CD4-positive, alpha-beta memory T cell (primary cell): ENCODE results near the gene EML2. TPM values are rescaled to one million over a fixed set of nuclear protein-coding genes. Genes with fewer than 3 reads are reported as not detected.

Experiments
- CTCF ChIA-PET: fragments of 350-600 bp; sonication (Branson Sonifier 250); formaldehyde crosslinking; loops from one replicate; lab custom pipeline; 2021; ENCODE audit warnings: inconsistent platforms; ENCODE audit not compliant: partially characterized antibody; lab: Charles Lee
- POLR2A ChIA-PET: fragments of 350-600 bp; sonication (Branson Sonifier 250); formaldehyde crosslinking; loops from one replicate; lab custom pipeline; 2021; ENCODE audit not compliant: partially characterized antibody; lab: Charles Lee
- DNase-seq, 5 donors: peaks; one replicate each; pipeline versions ENCODE4 v3.0.0 to v3.0.0-alpha.2; 2020 to 2022; ENCODE audit warnings: mixed read lengths in 1 of 5
- H3K27ac ChIP-seq: one replicate; pipeline ENCODE4 v1.7.0; 2013; ENCODE audit warnings: low read depth, low read length
- H3K27me3 ChIP-seq: 2 replicates; pipeline ENCODE4 v1.7.0; 2013; ENCODE audit warnings: mild to moderate bottlenecking, low read length, moderate library complexity; ENCODE audit not compliant: insufficient read depth
- H3K36me3 ChIP-seq: 2 replicates; pipeline ENCODE4 v1.7.0; 2013; ENCODE audit warnings: mild to moderate bottlenecking, low read length, moderate library complexity; ENCODE audit not compliant: insufficient read depth
- H3K4me1 ChIP-seq: 2 replicates; pipeline ENCODE4 v1.7.0; 2013; ENCODE audit warnings: mild to moderate bottlenecking, low read length, moderate library complexity; ENCODE audit not compliant: insufficient read depth
- H3K4me3 ChIP-seq, 2 donors: one replicate each; pipeline ENCODE4 v1.7.0; 2013; ENCODE audit warnings: low read length in 2 of 2, mild to moderate bottlenecking in 1 of 2
- H3K9me3 ChIP-seq, 2 donors: one replicate each; pipeline ENCODE4 v1.7.0; 2013; ENCODE audit warnings: low read length in 2 of 2, control low read depth in 1 of 2; ENCODE audit not compliant: control insufficient read depth in 1 of 2
- H3K27ac Mint-ChIP-seq, 7 donors: one replicate each; pipeline ENCODE4 v1.8.0; 2020 to 2021; ENCODE audit warnings: mixed read lengths in 7 of 7, mild to moderate bottlenecking in 6 of 7, inconsistent platforms in 3 of 7, moderate library complexity in 3 of 7
- H3K27me3 Mint-ChIP-seq, 2 donors: one replicate each; pipeline ENCODE4 v1.8.0; 2020 to 2021; ENCODE audit warnings: mixed read lengths in 2 of 2
- H3K36me3 Mint-ChIP-seq, 2 donors: one replicate each; pipeline ENCODE4 v1.8.0; 2020 to 2021; ENCODE audit warnings: mixed read lengths in 2 of 2, inconsistent platforms in 1 of 2, mild to moderate bottlenecking in 1 of 2
- H3K4me1 Mint-ChIP-seq, 4 donors: one replicate each; pipeline ENCODE4 v1.8.0; 2020 to 2021; ENCODE audit warnings: mixed read lengths in 4 of 4, mild to moderate bottlenecking in 1 of 4
- H3K4me3 Mint-ChIP-seq, 8 donors: one replicate each; pipeline ENCODE4 v1.8.0; 2020 to 2021; ENCODE audit warnings: mixed read lengths in 8 of 8, mild to moderate bottlenecking in 7 of 8, moderate library complexity in 6 of 8, inconsistent platforms in 3 of 8
- H3K9me3 Mint-ChIP-seq, 8 donors: one replicate each; pipeline ENCODE4 v1.8.0; 2020 to 2021; ENCODE audit warnings: mixed read lengths in 8 of 8, mild to moderate bottlenecking in 5 of 8, inconsistent platforms in 3 of 8, moderate library complexity in 1 of 8
- intact Hi-C: fragments of 100-400 bp; cut with micrococcal nuclease; formaldehyde crosslinking; loops from one replicate; pipeline ENCODE4 v1.15.1; 2023
- microRNA-seq: library from miRNA; unstranded; fragments of <30 nt; microRNA quantifications from one replicate; pipeline ENCODE4 v1.2.0, GENCODE V29; 2021; ENCODE audit warnings: borderline replicate concordance, borderline number of aligned reads, borderline microRNAs expressed, mixed read lengths
- polyA plus RNA-seq, 2 donors: library from polyadenylated mRNA; unstranded; fragments of 300-500 nt; fragmentation: Illumina TruSeq; gene quantifications; one replicate each; pipeline ENCODE4 v1.2.3, GENCODE V29; 2021
- total RNA-seq, 2 experiments: library from RNA; stranded (reverse); gene quantifications; one replicate each; pipeline ENCODE4 v1.2.3, GENCODE V29; 2021

EML2 gene
- total and polyA plus RNA-seq, 4 experiments from 2014 or later = 11.0 to 78.0 (median 48.8) TPM

GRCh38 chr19:45568732-45569131 lies 70.5 kb downstream of the EML2 start:
- no peaks in the 10 kb centered on the region for H3K36me3 ChIP-seq
- Mint-ChIP-seq H3K27me3 (no peaks in the 10 kb centered on the region), H3K4me1 (peaks cover 1 to 17% (median 11%) of the 10 kb centered on the region in 4 donors), H3K4me3 (no peak overlapping the region), H3K27ac (no peak overlapping the region), H3K9me3 (no peaks in the 10 kb centered on the region), H3K36me3 (no peaks in the 10 kb centered on the region)
- ChIA-PET CTCF (interaction anchor here (0.8 to 1.4 kb wide), 3 partner anchors 10 to 74 kb away, joined by 3 to 4 read pairs (median 3); no protein-coding TSS in a partner anchor), POLR2A (no interaction called here)
- no peaks in the 10 kb centered on the region for H3K9me3 ChIP-seq
- H3K27me3 ChIP-seq = no peaks in the 10 kb centered on the region
- intact Hi-C loops = no loop called here
- no peak overlapping the region for H3K27ac ChIP-seq
- peaks cover 7% of the 10 kb centered on the region for H3K4me1 ChIP-seq
- no peak for DNase-seq
- no peak overlapping the region for H3K4me3 ChIP-seq

DNA sequence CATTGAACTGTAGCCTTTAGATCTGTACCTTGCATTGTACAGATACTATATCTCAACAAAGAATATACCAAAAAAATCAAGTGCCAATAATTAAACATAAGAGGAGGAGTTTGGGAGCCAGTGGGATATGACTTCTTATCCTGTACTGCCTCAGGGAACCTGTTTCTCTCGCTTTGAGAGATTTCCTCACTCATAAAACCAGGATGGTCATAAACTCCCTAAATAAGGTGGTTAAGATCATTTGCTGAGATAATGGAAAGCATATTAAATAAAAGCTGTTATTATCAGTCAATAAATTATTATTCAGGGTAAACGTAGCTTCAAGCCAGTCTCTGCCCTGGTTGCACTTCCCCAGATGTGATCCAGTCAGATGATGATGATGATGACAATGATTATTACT lies 71.6 kb downstream of the EML2 start:
- intact Hi-C loops = no loop called here
- no peaks in the 10 kb centered on the region for H3K36me3 Mint-ChIP-seq
- POLR2A ChIA-PET = no interaction called here
- H3K27me3 Mint-ChIP-seq = no peaks in the 10 kb centered on the region
- Histone ChIP-seq H3K9me3 (no peaks in the 10 kb centered on the region), H3K36me3 (no peaks in the 10 kb centered on the region), H3K27ac (no peak overlapping the region), H3K4me3 (no peak overlapping the region), H3K27me3 (no peaks in the 10 kb centered on the region), H3K4me1 (peaks cover 16% of the 10 kb centered on the region)
- H3K4me3 Mint-ChIP-seq = no peak overlapping the region
- peaks cover 5 to 25% (median 18%) of the 10 kb centered on the region in 4 donors for H3K4me1 Mint-ChIP-seq
- H3K9me3 Mint-ChIP-seq = no peaks in the 10 kb centered on the region
- H3K27ac Mint-ChIP-seq = no peak overlapping the region
- DNase-seq = no peak
- CTCF ChIA-PET = interaction anchor here (0.6 to 1.4 kb wide), 3 partner anchors 9 to 128 kb away, joined by 3 to 4 read pairs (median 3); no protein-coding TSS in a partner anchor

GRCh38 chr19:45564131-45564780 lies 74.9 kb downstream of the EML2 start:
- Mint-ChIP-seq H3K4me3 (peak overlapping the region in 2 of 8 donors; percentile 17 to 24), H3K36me3 (no peaks in the 10 kb centered on the region), H3K4me1 (peaks cover 6 to 26% (median 14%) of the 10 kb centered on the region in 4 donors), H3K27ac (peak overlapping the region in 5 of 7 donors; percentile 9 to 72 (median 35)), H3K27me3 (no peaks in the 10 kb centered on the region), H3K9me3 (no peaks in the 10 kb centered on the region)
- H3K36me3 ChIP-seq = no peaks in the 10 kb centered on the region
- no peaks in the 10 kb centered on the region for H3K9me3 ChIP-seq
- no peak for DNase-seq
- intact Hi-C loops = no loop called here
- peak overlapping the region; percentile 15 for H3K27ac ChIP-seq
- ChIA-PET POLR2A (no interaction called here), CTCF (no interaction called here)
- H3K4me1 ChIP-seq = peaks cover 21% of the 10 kb centered on the region
- no peak overlapping the region for H3K4me3 ChIP-seq
- H3K27me3 ChIP-seq = no peaks in the 10 kb centered on the region

GRCh38 chr19:45560686-45561085 lies 78.5 kb downstream of the EML2 start:
- no peaks in the 10 kb centered on the region for H3K27me3 ChIP-seq
- POLR2A ChIA-PET = no interaction called here
- intact Hi-C loops = no loop called here
- H3K27ac ChIP-seq = no peak overlapping the region
- peak overlapping the region in 2 of 7 donors; percentile 29 to 86 for H3K27ac Mint-ChIP-seq
- H3K4me3 ChIP-seq = no peak overlapping the region
- no peaks in the 10 kb centered on the region for H3K36me3 ChIP-seq
- no peak overlapping the region for H3K4me3 Mint-ChIP-seq
- H3K4me1 ChIP-seq = peaks cover 33% of the 10 kb centered on the region
- no peak for DNase-seq
- no peaks in the 10 kb centered on the region for H3K27me3 Mint-ChIP-seq
- no peaks in the 10 kb centered on the region for H3K9me3 ChIP-seq
- CTCF ChIA-PET = no interaction called here
- peaks cover 0 to 1% of the 10 kb centered on the region in 2 donors for H3K36me3 Mint-ChIP-seq
- peaks cover 10 to 42% (median 19%) of the 10 kb centered on the region in 4 donors for H3K4me1 Mint-ChIP-seq
- H3K9me3 Mint-ChIP-seq = no peaks in the 10 kb centered on the region

- peak overlapping the region in 1 of 7 donors; percentile 52 for H3K27ac Mint-ChIP-seq
- H3K4me3 Mint-ChIP-seq = no peak overlapping the region
- H3K4me1 Mint-ChIP-seq = peaks cover 10 to 42% (median 19%) of the 10 kb centered on the region in 4 donors
- Histone ChIP-seq H3K4me1 (peaks cover 33% of the 10 kb centered on the region), H3K27ac (no peak overlapping the region), H3K27me3 (no peaks in the 10 kb centered on the region), H3K36me3 (no peaks in the 10 kb centered on the region), H3K4me3 (no peak overlapping the region), H3K9me3 (no peaks in the 10 kb centered on the region)
- ChIA-PET POLR2A (no interaction called here), CTCF (interaction anchor here (0.9 kb wide), 1 partner anchor 15 kb away, joined by 3 read pairs; no protein-coding TSS in a partner anchor)
- intact Hi-C loops = no loop called here
- peaks cover 0 to 1% of the 10 kb centered on the region in 2 donors for H3K36me3 Mint-ChIP-seq
- no peaks in the 10 kb centered on the region for H3K27me3 Mint-ChIP-seq
- no peak for DNase-seq
- no peaks in the 10 kb centered on the region for H3K9me3 Mint-ChIP-seq
These were observed 79.2 kb downstream of the EML2 start for GRCh38 chr19:45560038-45560437.

Small RNA genes within 50 kb of the gene (microRNA-seq; reads per million reads assigned to microRNA genes)
- gene MIR330 (126 reads per million, percentile 71 among the genes with 10 or more reads in this experiment), gene MIR642A (not detected), gene MIR642B (not detected)

Other genes with a start within 250 kb of the EML2 start
- 10 to 100 TPM; 10.3 to 13.0 TPM for gene PPP1R13L, start 234.3 kb downstream of the EML2 start, total RNA-seq
- under 1 TPM; 0.66 to 0.76 TPM for gene PPP1R13L, start 234.3 kb downstream of the EML2 start, polyA plus RNA-seq
- 1 to 10 TPM; 2.0 to 2.9 TPM for gene POLR1G, start 232.8 kb downstream of the EML2 start, total RNA-seq
- 1 to 10 TPM; 1.2 to 8.4 TPM for gene POLR1G, start 232.8 kb downstream of the EML2 start, polyA plus RNA-seq
- 10 to 100 TPM; 46.6 to 46.9 TPM for gene ERCC1, start 215.5 kb downstream of the EML2 start, total RNA-seq
- 10 to 100 TPM; 36.2 to 38.3 TPM for gene ERCC1, start 215.5 kb downstream of the EML2 start, polyA plus RNA-seq
- 1 to 10 TPM; 4.2 to 4.7 TPM for gene FOSB, start 171.4 kb downstream of the EML2 start, total RNA-seq
- 10 to 100 TPM; 12.5 to 17.1 TPM for gene FOSB, start 171.4 kb downstream of the EML2 start, polyA plus RNA-seq
- gene RTN2, start 142.3 kb downstream of the EML2 start, total RNA-seq = 1 to 10 TPM in 1 of 2 experiments, under 1 TPM in 1; 0.14 to 1.1 TPM
- under 1 TPM in 1 of 2 donors, not detected in 1; 0.48 TPM for gene RTN2, start 142.3 kb downstream of the EML2 start, polyA plus RNA-seq
- 1 to 10 TPM; 5.8 to 7.9 TPM for gene PPM1N, start 141.0 kb downstream of the EML2 start, total RNA-seq
- gene PPM1N, start 141.0 kb downstream of the EML2 start, polyA plus RNA-seq = 1 to 10 TPM; 3.7 to 4.0 TPM
- 10 to 100 TPM; 89.8 to 92.8 TPM for gene VASP, start 131.9 kb downstream of the EML2 start, total RNA-seq
- gene VASP, start 131.9 kb downstream of the EML2 start, polyA plus RNA-seq = 10 to 100 TPM; 49.1 to 53.4 TPM
- 10 to 100 TPM in 1 of 2 experiments, 1 to 10 TPM in 1; 9.9 to 10.8 TPM for gene OPA3, start 54.6 kb downstream of the EML2 start, total RNA-seq
- 10 to 100 TPM in 1 of 2 donors, 1 to 10 TPM in 1; 4.4 to 12.9 TPM for gene OPA3, start 54.6 kb downstream of the EML2 start, polyA plus RNA-seq
- not detected for gene GPR4, start 37.2 kb downstream of the EML2 start, total RNA-seq
- not detected for gene GPR4, start 37.2 kb downstream of the EML2 start, polyA plus RNA-seq
- gene GIPR, start 28.8 kb upstream of the EML2 start, total RNA-seq = 1 to 10 TPM; 6.1 to 6.4 TPM
- under 1 TPM in 1 of 2 donors, not detected in 1; 0.12 TPM for gene GIPR, start 28.8 kb upstream of the EML2 start, polyA plus RNA-seq
- gene SNRPD2, start 52.6 kb upstream of the EML2 start, total RNA-seq = 100 to 1,000 TPM; 380 to 406 TPM
- gene SNRPD2, start 52.6 kb upstream of the EML2 start, polyA plus RNA-seq = 1,000 to 10,000 TPM in 1 of 2 donors, 100 to 1,000 TPM in 1; 956 to 1,238 TPM
- gene QPCTL, start 53.3 kb upstream of the EML2 start, total RNA-seq = 10 to 100 TPM; 10.8 to 11.4 TPM
- 1 to 10 TPM in 1 of 2 donors, under 1 TPM in 1; 0.94 to 1.5 TPM for gene QPCTL, start 53.3 kb upstream of the EML2 start, polyA plus RNA-seq
- gene FBXO46, start 91.5 kb upstream of the EML2 start, total RNA-seq = 10 to 100 TPM; 33.1 to 37.3 TPM
- 10 to 100 TPM in 1 of 2 donors, 1 to 10 TPM in 1; 3.7 to 17.2 TPM for gene FBXO46, start 91.5 kb upstream of the EML2 start, polyA plus RNA-seq
- gene MEIOSIN, start 94.0 kb upstream of the EML2 start, total RNA-seq = not detected
- not detected for gene MEIOSIN, start 94.0 kb upstream of the EML2 start, polyA plus RNA-seq
- gene SIX5, start 129.9 kb upstream of the EML2 start, total RNA-seq = 1 to 10 TPM; 1.5 to 1.7 TPM
- under 1 TPM in 1 of 2 donors, not detected in 1; 0.08 TPM for gene SIX5, start 129.9 kb upstream of the EML2 start, polyA plus RNA-seq
- 10 to 100 TPM; 30.8 to 32.9 TPM for gene DMPK, start 143.1 kb upstream of the EML2 start, total RNA-seq
- 1 to 10 TPM in 1 of 2 donors, not detected in 1; 1.3 TPM for gene DMPK, start 143.1 kb upstream of the EML2 start, polyA plus RNA-seq
- gene DMWD, start 153.4 kb upstream of the EML2 start, total RNA-seq = 10 to 100 TPM; 49.3 to 52.6 TPM
- 10 to 100 TPM in 1 of 2 donors, 1 to 10 TPM in 1; 6.9 to 11.7 TPM for gene DMWD, start 153.4 kb upstream of the EML2 start, polyA plus RNA-seq
- gene RSPH6A, start 175.9 kb upstream of the EML2 start, total RNA-seq = under 1 TPM; 0.29 to 0.39 TPM
- gene RSPH6A, start 175.9 kb upstream of the EML2 start, polyA plus RNA-seq = not detected
- gene SYMPK, start 223.8 kb upstream of the EML2 start, total RNA-seq = 10 to 100 TPM; 93.9 to 98.2 TPM
- 10 to 100 TPM in 1 of 2 donors, 1 to 10 TPM in 1; 6.0 to 17.5 TPM for gene SYMPK, start 223.8 kb upstream of the EML2 start, polyA plus RNA-seq
- not detected for gene FOXA3, start 224.9 kb upstream of the EML2 start, total RNA-seq
- not detected for gene FOXA3, start 224.9 kb upstream of the EML2 start, polyA plus RNA-seq
- 10 to 100 TPM; 33.7 to 35.8 TPM for gene IRF2BP1, start 246.7 kb upstream of the EML2 start, total RNA-seq
- 1 to 10 TPM; 2.4 to 8.2 TPM for gene IRF2BP1, start 246.7 kb upstream of the EML2 start, polyA plus RNA-seq